GM18519 (cell line): ENCODE results near the gene MPP7.

Experiments
- ATAC-seq: cut with Tn5 transposase; IDR thresholded peaks from one replicate; pipeline ENCODE4 v1.9.1; 2021; ENCODE audit warnings: mild to moderate bottlenecking, moderate library complexity; ENCODE audit not compliant: unreplicated experiment, low FRiP score

Gene MPP7

DNA sequence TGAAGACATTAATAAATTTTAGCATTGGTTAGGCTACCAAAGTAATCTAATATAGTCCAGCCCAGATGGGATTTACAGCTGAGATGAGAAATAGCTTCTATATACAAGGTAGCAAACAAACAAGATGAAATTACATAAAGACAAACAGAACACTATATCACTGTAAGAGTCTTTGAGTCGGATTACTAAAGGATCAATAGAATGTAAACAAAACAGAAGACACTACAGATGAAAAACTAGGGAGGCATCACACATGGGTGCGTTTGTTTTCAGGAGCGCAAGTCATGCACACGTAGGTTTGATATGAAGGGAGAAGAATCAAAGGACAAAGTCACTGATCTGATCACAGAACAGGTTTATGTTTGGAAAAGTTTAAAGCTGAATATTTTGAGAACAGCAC, 26.5 kb downstream of the MPP7 start:
- ATAC-seq: no peak

DNA sequence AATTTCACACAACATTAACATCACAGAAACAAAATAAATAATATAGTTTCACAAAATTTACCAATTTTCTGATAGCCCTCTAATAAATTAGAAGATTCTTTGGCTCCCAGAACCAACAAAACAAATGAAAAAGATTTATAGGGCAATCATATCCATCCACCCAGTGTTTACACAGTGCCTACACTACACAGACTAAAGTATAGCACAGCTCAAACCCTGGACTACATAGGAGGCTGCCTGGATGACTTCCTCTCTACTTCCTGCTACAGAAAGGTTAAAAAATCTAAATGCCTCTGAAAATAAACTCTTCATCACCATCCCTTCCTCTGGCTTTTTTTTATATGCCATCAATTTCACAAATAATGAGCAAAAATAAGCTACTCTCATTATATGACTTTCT, 28.4 kb downstream of the MPP7 start:
- ATAC-seq: no peak

DNA sequence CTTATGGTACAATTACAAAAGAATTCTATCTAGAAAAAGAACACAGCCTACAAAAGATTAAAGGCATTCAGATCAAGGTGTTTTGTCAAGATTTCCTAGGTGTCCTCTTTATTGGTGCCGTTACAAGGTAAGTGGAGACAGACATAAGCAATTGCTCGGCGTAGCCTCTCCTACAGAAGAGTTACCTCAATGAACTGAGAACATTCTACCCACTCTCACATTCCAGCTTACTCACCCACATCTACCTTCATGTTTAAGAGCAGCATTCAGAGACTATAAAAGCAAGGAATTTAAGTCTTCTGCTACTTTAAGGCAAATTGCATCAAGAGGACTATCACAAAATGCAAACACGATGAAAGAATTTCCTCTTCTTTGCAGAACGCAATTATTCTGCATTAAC, 29.5 kb downstream of the MPP7 start:
- no peak for ATAC-seq

DNA sequence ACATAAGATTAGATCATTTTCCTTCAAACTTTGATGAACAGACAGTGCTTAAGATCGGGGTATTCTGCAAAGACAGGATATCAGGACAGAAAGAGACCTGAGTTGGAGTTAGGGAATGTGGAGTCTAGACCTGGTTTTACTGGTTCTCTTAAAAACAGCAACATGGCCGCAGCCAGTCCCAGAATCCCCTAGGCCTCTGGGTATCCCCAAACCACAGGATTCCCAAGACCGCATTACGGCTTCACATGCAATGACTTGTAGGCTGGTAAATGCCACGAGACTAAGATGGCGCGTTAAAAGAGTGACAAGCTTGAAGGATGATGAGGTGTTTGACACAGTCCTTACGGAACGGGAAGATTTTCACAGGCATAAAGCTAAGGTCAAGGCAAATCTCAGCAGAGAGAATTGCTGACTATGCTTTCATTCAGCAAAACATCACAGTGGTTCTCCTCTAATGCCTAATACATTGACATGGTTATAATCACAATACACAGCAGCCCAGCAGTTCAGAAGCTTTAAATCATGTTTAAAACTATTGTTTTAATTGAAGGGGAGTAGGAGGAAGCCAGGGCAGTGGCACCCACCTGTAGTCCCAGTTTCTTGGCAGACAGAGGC, 32.9 kb downstream of the MPP7 start:
- ATAC-seq: no peak

DNA sequence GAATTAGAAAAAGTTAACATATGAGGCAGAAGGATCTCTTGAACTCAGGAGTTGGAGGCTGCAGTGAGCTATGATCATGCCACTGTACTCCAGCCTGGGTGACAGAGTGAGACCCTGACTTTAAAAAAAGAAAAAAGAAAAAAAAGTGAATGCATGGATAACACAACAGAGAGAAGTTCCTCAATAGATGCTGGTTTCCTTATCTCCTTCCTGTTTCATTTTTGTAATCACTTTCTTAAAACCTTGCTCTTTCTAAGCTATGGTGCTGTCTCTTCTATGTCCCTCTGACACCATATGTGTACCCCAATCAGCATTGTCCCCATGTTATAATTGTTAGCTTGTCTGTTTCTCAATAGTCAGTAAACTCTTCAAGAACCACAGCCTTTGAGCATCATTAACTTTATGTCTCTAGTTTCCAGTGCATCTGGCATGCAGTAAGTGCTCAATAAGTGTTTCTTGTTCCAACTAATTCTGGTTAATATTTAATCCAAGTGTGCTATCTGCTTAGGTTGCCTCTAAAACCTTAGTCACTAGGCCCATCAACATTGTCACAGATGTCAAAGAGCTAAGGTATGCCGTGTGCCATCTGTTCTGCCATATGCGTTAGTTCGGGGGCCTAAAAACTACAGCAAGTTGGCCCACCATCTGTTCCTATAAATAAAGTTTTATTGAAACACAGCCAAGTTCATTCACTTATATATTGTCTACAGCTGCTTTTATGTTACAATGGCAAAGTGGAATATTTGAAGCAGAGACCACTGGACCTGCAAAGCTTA, 36.2 kb downstream of the MPP7 start:
- ATAC-seq: no peak

DNA sequence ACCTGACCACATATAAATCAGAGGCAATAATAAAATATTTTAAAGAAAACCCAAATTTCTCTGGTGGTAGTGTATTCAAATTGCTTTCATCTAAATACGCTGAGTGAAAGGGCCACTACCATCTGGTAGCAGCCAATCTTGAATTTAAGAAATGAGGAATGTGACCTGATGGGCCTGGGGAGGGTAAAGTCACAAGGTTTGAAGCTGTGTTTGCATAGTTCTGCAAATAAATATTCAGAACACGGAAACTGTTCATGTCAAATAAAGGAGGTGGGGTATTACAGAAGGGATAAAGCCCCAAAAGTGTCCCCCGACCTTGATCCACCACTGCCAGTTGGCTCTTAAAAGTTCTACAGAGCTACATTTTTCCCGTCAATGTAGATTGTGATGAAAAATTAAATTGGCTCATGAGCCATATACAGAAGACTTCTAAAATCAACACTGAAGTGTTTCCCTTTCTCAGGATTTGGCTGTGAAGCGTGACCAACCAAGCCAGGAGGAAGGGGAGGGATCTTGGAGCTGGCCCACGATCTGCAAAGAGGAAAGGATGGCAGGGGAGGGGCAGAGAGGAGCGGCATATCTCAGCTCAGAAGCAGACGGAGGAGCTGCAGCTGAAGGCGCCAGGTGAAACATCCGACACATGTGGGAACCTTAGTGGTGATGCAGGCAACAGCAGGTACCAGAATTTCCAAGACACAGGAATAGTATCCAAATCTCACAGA, 39.6 kb downstream of the MPP7 start:
- ATAC-seq: no peak

DNA sequence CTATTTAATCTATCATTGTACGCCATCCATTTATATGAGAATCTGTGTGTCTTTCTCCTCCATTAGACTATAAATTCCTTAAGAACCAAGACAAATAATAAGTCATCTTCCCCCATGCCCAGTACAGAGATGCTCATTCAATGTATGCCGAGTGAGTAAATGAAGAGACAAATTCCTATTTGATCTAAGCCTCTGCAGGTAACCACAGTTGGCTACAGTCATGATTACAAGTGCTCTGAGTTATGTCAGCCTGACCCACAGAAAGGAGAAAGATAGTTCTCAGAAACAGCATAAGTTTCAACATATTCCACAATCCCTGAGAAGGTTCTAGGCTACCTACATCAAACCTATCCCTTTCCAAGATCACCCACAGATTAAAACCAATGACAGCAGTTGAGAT, 46.1 kb downstream of the MPP7 start:
- no peak for ATAC-seq

DNA sequence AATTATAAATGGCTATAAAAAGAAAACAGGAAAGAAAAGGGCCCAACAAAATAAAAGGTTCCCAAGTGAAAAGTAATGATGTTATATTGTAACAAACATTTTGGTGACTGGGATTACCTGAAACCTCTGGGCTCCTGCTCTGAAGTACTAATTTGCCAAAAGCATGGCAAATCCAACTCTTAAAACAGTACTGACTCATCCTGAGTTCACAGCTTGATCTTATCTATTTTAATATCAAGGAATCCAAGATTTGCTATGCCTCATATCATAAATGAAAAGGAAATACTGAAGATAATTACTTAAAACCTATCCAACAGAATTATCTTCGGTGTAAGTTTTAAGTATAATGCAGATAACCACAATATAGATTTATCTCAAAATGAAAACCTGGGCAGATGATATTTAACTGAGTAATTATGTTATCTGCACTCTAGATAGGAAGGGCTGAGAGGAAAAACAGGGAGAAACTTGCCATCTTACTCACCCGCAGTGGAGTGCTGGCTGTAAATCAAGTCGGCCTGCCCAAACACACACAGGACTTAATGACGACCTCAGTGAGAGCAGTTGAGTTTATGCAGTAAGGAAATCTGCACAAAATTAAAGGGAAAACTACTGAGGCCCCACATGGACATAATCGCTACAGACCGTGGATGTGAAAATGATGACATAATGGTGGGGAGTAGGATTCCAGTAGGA, 48.4 kb downstream of the MPP7 start:
- no peak for ATAC-seq

DNA sequence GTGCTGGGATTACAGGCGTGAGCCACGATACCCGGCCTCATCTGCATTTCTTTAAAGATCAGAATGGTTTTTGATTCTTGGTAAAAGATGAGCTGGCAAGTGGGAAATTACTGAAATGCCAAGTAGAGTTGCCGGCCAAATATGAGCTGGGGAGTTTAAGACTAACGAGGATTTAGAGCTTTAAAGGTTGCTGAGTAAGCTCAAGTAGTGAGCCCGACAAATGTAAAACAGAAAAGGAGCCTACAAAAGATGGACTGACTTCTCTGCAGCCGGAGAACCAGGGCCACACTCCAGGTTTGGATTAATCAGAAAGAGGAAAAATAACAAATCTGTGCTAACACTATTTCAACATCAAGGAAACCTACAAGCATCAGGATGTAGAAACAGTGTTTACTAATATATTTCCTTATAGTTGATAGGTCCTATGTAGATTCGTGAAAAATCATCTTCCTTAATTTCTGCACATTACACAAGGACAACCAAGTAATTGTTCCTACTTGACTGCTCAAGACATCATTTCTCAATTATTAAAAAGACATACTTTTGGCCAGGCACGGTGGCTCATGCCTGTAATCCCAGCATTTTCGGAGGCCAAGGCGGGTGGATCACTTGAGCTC, 49.6 kb downstream of the MPP7 start:
- no peak for ATAC-seq
